ENCODE results near the gene MYH10. TPM values are rescaled to one million over a fixed set of nuclear protein-coding genes. Genes with fewer than 3 reads are reported as not detected.

MYH10 gene
- polyA plus RNA-seq, 1 donor from 2014 or later = 61.1 TPM

DNA sequence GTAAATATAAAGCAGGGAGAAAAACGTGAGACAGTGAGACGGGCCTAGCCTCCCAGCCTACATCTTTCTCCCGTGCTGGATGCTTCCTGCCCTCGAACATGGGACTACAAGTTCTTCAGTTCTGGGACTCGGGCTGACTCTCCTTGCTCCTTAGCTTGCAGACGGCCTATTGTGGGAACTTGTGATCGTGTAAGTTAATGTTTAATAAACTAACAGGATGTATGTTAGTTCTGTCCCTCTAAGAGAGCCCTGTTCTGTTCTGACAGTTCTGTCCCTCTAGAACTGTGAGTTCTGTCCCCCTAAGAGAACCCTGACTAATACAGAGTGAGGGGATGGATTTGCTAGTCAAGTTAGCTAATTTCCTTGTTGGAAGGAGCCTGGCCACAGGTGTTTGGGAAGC, 16.7 kb upstream of the MYH10 start:
- Histone ChIP-seq H3K4me2 (ENCODE audit: low read length) (no peak overlapping the region), H3K4me3 (ENCODE audit: low read length) (no peak overlapping the region), H3K36me3 (ENCODE audit: insufficient read depth, low read length) (no peaks in the 10 kb centered on the region), H2AFZ (ENCODE audit: low read depth, low read length) (no peak overlapping the region), H4K20me1 (ENCODE audit: insufficient read depth) (no peaks in the 10 kb centered on the region), H3F3A (ENCODE audit: insufficient read depth, low read length, poor library complexity, severe bottlenecking) (no peaks in the 10 kb centered on the region), H3K9me2 (ENCODE audit: insufficient read depth, low read length) (no peaks in the 10 kb centered on the region), H3K9ac (ENCODE audit: low read length) (no peak overlapping the region), H3K27me3 (ENCODE audit: insufficient read depth, low read depth, low read length) (no peaks in the 10 kb centered on the region), H3K27ac (ENCODE audit: low read length) (no peak overlapping the region), H3K79me2 (replicated peaks; ENCODE audit: insufficient read depth, low read length) (no peaks in the 10 kb centered on the region), H3K9me3 (ENCODE audit: low read length) (no peaks in the 10 kb centered on the region)
- TF ChIP-seq TAF1 (IDR thresholded peaks at IDR 0.05; ENCODE audit: low read depth) (no peak), POLR2AphosphoS5 (IDR thresholded peaks at IDR 0.05) (no peak), SMC3 (conservative IDR thresholded peaks at IDR 0.05; ENCODE audit: poor library complexity) (no peak), EZH2 (IDR thresholded peaks at IDR 0.05; ENCODE audit: borderline replicate concordance, insufficient read depth, low read length, poor library complexity, severe bottlenecking) (no peak), RAD21 (conservative IDR thresholded peaks at IDR 0.05) (no peak), EP300 (conservative IDR thresholded peaks at IDR 0.05; ENCODE audit: poor library complexity, severe bottlenecking) (no peak), MXI1 (conservative IDR thresholded peaks at IDR 0.05; ENCODE audit: poor library complexity, severe bottlenecking) (no peak)
- TF ChIP-seq, protein P1, sequence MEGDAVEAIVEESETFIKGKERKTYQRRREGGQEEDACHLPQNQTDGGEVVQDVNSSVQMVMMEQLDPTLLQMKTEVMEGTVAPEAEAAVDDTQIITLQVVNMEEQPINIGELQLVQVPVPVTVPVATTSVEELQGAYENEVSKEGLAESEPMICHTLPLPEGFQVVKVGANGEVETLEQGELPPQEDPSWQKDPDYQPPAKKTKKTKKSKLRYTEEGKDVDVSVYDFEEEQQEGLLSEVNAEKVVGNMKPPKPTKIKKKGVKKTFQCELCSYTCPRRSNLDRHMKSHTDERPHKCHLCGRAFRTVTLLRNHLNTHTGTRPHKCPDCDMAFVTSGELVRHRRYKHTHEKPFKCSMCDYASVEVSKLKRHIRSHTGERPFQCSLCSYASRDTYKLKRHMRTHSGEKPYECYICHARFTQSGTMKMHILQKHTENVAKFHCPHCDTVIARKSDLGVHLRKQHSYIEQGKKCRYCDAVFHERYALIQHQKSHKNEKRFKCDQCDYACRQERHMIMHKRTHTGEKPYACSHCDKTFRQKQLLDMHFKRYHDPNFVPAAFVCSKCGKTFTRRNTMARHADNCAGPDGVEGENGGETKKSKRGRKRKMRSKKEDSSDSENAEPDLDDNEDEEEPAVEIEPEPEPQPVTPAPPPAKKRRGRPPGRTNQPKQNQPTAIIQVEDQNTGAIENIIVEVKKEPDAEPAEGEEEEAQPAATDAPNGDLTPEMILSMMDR (IDR thresholded peaks at IDR 0.05; ENCODE audit: poor library complexity, severe bottlenecking) = no peak
- TF ChIP-seq, protein P2, sequence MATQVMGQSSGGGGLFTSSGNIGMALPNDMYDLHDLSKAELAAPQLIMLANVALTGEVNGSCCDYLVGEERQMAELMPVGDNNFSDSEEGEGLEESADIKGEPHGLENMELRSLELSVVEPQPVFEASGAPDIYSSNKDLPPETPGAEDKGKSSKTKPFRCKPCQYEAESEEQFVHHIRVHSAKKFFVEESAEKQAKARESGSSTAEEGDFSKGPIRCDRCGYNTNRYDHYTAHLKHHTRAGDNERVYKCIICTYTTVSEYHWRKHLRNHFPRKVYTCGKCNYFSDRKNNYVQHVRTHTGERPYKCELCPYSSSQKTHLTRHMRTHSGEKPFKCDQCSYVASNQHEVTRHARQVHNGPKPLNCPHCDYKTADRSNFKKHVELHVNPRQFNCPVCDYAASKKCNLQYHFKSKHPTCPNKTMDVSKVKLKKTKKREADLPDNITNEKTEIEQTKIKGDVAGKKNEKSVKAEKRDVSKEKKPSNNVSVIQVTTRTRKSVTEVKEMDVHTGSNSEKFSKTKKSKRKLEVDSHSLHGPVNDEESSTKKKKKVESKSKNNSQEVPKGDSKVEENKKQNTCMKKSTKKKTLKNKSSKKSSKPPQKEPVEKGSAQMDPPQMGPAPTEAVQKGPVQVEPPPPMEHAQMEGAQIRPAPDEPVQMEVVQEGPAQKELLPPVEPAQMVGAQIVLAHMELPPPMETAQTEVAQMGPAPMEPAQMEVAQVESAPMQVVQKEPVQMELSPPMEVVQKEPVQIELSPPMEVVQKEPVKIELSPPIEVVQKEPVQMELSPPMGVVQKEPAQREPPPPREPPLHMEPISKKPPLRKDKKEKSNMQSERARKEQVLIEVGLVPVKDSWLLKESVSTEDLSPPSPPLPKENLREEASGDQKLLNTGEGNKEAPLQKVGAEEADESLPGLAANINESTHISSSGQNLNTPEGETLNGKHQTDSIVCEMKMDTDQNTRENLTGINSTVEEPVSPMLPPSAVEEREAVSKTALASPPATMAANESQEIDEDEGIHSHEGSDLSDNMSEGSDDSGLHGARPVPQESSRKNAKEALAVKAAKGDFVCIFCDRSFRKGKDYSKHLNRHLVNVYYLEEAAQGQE (IDR thresholded peaks at IDR 0.05; ENCODE audit: borderline replicate concordance) = no peak

DNA sequence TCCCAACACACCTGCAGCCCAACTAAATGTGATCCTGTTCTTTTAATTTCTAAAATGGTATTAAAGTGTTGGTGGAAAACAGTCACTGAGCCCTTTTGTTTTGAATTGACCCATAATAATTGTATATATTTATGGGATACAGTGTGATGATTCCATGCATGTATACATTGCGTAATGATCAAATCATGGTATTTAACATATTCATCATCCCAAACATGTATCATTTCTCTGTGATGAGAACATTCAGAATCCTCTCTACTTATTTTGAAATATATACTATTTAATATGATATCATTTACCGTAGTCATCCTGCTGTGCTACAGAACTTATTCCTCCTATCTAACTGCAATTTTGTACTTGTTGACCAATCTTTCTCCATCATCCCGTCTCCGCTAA, 14.0 kb upstream of the MYH10 start:
- TF ChIP-seq SMC3 (conservative IDR thresholded peaks at IDR 0.05; ENCODE audit: poor library complexity) (no peak), RAD21 (conservative IDR thresholded peaks at IDR 0.05) (no peak), EP300 (conservative IDR thresholded peaks at IDR 0.05; ENCODE audit: poor library complexity, severe bottlenecking) (no peak), POLR2AphosphoS5 (IDR thresholded peaks at IDR 0.05) (no peak), MXI1 (conservative IDR thresholded peaks at IDR 0.05; ENCODE audit: poor library complexity, severe bottlenecking) (no peak), TAF1 (IDR thresholded peaks at IDR 0.05; ENCODE audit: low read depth) (no peak)
- TF ChIP-seq, protein P1 (IDR thresholded peaks at IDR 0.05; ENCODE audit: poor library complexity, severe bottlenecking) = no peak
- H4K20me1 ChIP-seq (ENCODE audit: insufficient read depth) = no peaks in the 10 kb centered on the region
- no peaks in the 10 kb centered on the region for H3K9me3 ChIP-seq (ENCODE audit: low read length)
- H3K36me3 ChIP-seq (ENCODE audit: insufficient read depth, low read length) = no peaks in the 10 kb centered on the region
- no peak overlapping the region for H3K4me3 ChIP-seq (ENCODE audit: low read length)
- H3K9me2 ChIP-seq (ENCODE audit: insufficient read depth, low read length) = no peaks in the 10 kb centered on the region
- no peaks in the 10 kb centered on the region for H3K79me2 ChIP-seq (replicated peaks; ENCODE audit: insufficient read depth, low read length)
- H3K27ac ChIP-seq (ENCODE audit: low read length) = no peak overlapping the region
- no peak overlapping the region for H3K4me2 ChIP-seq (ENCODE audit: low read length)
- no peak overlapping the region for H2AFZ ChIP-seq (ENCODE audit: low read depth, low read length)
- no peaks in the 10 kb centered on the region for H3K27me3 ChIP-seq (ENCODE audit: insufficient read depth, low read depth, low read length)
- no peaks in the 10 kb centered on the region for H3F3A ChIP-seq (ENCODE audit: insufficient read depth, low read length, poor library complexity, severe bottlenecking)
- H3K9ac ChIP-seq (ENCODE audit: low read length) = no peak overlapping the region

Measured in neural cell (in vitro differentiated cells).